NCI-H187 treated with DMSO at 0.1 percent for 48 hours (cell line): Measurements from ENCODE around the gene NR5A1.

Experiments
- DNase-seq: peaks from one replicate; lab custom pipeline; 2025; lab: John Stamatoyannopoulos, UW

Gene NR5A1

DNA sequence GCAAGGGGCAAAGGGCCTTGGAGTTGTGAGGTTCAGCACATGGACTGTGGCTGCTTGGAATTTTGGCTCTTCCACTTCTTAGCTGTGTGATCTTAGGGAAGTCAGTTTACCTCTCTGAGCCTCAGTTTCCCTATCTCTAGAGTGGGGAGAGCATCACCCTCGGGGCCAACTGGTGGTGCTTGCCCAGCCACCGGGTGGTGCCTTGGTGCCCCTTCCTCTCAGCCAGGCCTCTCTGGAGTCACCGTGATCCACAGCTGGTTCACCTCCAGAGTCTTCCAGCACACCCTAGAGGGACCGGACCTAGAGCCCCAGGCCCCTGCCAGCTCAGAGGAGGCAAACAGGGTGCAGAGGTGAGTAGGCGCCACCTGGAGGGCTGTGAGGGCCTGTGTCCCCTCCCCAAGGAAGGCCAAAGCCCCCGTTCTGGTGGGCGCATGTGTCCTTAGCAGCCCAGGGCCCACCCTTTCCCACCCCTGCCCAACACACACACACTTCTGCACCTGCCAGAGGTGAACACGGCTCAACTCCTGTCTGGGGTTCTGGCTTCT, 49.2 kb downstream of the NR5A1 start:
- no peak for DNase-seq

DNA sequence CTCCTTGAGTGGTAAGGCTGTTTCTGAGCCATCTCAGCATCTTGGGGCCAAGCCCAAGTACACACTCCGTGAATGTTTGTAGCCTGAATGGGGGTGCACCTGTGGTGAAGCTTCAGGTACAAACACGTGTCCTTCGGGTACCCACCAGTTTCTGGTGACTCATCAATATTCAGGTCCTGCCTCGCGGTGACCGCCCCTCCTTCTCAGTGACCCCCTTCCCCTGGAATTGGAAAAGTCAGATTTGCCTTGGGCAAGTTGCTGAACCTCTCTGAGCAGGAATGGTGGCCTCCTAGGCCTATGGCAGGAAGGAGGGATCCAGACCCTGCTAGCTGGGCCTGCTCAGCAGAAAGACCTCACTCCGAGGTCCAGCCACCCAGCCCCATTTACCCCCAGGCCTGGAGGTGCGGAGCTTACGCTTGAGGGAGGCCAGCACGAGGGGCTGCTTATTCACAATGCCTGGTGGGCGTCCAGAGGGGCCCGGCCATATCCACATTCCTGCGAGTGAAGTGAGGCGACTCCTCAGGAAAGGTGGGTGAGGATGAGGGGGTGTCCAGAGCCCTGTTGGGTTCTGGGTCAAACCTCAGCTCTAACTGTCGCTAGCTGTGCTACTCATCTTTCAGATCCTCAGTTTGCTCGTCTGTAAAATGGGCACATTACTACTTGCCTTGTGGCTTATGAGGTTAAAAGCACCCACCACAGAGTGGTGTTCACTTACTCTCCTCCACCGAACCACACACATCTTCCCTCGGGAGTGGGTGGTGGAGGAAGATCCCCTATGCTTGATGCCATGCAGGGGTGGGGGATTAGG, 49.9 kb downstream of the NR5A1 start:
- DNase-seq = no peak

DNA sequence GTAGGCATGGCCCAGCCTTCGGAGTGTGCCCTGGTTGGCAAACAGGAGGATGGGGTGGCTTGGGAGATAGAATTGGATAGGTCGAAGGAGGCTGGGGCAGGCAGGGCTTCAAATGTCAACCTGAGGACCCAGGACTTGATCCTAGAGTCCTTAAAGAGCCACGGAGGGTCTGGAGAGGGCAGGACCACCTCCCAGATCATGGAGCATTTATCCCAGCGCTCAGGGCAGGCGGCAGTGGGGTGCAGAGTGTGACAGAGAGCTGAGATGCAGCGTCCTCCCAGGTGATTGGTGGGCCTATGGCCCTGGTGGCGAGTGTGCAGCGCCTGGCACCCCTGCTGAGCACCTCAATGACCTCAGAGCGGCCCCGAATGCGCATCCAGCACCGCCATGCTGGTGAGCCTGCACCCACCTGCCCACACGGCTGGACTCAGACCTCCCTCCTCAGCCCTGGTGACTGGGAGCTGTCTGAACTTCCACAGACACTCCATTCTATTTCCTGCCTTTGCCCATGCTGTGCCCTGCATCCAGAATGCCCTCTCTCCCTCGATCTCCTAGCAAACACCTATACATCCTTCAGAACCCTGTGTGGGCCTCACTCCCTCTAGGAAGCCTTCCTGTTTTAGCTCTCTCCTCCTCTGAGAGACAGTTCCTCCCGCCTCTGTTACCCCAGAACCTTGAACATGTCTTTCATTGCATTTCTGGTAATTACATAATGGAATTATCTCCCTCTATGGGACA, 50.7 kb downstream of the NR5A1 start:
- no peak for DNase-seq

DNA sequence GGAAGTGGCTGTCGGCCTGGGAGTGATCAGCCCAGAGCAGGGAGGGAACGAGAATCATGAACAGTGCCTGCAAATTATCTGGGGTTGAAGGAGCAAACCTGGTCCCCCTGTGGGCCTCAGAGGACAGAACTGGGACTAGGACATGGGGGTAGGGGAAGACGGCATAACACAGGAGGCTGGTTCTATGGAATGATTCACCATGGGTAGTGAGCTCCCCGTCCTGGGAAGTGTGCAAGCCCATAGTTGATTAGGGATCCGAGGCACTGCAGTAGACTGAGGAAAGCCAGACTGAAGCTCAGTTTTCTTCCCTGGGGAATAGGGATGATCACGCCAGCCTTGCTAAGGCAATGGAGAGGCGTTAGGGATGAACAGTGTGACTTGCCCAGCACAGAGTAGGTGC, 51.4 kb downstream of the NR5A1 start:
- no peak for DNase-seq

DNA sequence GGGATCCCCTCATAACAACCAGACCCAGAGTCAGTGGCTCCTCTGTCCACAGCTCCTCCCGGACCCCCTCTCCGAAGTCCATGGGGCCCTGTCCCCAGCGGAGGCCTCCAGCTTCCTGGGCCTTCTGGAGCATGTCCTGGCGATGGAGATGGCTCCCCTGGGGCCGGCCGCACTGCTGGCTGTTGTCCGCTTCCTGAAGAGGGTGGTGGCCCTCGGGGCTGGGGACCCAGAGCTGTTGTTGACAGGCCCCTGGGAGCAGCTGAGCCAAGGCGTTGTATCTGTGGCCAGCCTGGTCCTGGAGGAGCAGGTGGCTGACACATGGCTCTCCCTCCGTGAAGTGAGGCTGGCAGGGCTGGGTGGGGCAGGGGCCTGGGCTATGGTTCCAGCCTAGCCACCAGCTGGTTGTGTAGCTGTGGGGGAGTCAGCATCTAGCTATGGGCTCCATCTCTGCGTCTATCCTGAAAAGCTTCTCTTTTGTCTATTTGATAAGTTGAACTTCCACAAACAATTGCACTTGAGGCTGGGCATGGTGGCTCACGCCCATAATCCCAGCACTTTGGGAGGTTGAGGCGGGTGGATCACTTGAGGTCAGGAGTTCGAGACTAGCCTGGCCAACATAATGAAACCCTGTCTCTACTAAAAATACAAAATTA, 52.3 kb downstream of the NR5A1 start:
- DNase-seq = no peak

DNA sequence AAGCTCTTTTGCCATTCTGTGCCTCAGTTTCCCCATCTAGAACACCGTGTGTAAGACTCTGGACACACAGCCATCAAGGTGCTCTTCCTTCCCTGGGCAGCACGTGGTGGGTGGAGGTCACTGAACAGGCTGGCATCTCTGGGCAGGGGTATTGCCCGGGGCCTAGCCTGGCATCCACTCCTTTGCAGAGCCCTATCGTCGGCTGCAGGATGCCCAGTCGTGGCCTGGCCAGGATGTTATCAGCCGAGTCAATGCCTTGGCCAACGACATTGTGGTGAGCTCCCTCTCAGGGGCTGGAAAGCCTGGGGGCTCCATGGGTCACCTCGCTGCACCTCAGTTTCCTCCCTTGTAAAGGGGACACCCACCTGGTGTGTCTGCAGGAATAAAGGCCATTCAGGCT, 52.9 kb downstream of the NR5A1 start:
- DNase-seq = no peak

DNA sequence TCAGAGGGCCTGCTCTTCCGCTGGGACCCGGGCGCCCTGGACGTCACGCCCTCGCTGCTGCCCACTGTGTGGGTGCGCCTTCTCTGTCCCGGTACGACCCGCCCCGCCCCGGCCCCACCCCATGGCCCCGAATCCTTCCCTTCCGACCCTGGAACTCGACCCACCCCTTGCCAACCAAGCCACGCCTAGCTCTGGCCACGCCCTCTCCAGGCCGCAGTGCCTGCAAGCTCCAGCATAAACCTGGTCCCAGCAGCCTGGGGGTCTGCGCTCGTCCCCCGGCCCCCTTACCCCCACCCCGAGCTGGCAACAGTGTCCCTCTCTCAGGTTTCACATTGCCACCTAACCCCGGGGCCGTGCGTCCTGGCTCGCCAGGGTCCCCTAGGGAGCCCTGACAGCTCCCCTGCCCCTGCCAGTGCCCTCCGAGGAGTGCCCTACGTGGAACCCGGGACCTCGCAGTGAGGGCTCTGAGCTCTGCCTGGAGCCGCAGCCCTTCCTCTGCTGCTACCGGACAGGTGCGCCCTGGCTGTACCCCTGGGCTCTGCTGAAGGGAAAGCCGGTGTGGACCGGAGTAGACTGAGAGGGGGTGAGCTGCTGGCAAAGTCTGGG, 53.5 kb downstream of the NR5A1 start:
- no peak for DNase-seq

DNA sequence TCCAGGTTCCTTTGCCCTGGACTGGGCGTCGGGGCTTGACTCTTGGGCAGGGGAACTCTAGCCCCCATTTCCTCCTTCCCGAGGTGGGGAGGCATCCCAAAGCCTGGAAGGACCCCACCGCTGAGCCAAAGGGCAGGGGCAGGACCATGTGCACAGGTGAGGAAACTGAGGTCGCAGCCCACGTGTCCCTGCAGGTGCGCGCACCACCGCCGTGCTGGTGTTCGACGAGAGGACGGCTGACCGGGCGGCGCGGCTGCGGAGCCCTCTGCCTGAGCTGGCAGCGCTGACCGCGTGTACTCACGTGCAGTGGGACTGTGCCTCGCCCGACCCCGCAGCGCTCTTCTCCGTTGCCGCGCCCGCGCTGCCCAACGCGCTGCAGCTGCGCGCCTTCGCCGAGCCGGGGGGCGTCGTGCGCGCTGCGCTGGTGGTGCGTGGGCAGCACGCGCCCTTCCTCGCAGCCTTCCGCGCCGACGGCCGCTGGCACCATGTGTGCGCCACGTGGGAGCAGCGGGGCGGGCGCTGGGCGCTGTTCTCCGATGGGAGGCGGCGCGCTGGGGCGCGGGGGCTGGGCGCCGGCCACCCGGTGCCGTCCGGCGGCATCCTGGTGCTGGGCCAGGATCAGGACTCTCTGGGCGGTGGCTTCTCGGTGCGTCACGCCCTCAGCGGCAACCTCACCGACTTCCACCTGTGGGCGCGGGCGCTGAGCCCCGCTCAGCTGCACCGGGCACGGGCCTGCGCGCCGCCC, 54.2 kb downstream of the NR5A1 start:
- DNase-seq = no peak

DNA sequence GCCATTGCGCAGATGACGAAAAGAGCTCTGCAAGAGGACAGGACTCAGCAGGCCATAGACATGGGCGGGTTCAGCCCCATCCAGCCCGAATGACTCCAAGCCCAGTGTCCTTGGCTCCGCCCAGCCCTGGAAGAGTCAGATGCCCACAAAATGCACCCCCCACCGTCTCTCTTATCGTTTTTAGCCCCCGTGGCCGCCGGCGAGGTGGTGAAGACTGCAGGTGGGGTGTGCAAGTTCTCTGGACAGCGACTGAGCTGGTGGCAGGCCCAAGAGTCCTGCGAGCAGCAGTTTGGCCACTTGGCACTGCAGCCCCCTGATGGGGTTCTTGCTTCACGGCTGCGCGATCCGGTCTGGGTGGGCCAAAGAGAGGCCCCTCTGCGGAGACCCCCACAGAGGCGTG, 54.9 kb downstream of the NR5A1 start:
- no peak for DNase-seq

DNA sequence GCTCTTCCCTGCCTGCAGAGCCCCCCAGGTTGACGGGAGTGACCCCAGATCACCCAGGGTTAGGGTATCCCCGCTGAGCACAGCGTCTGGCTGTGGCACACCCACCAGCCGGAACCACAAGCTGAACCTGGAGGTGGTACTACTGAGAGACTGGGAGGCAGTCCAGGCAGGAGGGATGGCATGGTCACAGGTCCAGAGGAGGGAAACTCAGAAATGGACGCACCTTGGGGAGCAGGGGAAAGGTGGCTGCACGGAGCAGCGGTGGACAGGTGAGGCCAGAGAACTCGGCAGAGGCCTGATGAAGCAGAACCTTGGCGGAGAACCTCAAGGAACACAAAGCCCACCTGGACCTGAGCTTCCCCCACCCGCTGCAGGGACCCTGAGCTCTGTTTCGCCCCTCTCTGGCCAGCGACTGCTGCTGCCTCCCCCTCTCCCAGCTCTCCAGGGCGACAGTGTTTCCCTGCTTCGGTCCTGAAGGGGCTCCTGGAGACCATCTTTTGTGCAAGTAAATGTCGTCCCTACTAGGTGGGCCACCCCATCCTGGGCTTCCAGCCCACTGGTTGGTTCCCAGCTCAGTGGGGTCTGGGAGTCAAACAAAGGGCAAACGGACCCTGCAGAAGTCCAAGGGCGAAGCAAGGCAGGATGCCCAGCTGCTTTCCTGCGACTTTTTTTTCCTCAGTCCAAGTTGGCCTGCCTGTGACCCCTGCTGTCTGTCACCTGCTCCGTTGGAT, 56.1 kb downstream of the NR5A1 start:
- DNase-seq = no peak

DNA sequence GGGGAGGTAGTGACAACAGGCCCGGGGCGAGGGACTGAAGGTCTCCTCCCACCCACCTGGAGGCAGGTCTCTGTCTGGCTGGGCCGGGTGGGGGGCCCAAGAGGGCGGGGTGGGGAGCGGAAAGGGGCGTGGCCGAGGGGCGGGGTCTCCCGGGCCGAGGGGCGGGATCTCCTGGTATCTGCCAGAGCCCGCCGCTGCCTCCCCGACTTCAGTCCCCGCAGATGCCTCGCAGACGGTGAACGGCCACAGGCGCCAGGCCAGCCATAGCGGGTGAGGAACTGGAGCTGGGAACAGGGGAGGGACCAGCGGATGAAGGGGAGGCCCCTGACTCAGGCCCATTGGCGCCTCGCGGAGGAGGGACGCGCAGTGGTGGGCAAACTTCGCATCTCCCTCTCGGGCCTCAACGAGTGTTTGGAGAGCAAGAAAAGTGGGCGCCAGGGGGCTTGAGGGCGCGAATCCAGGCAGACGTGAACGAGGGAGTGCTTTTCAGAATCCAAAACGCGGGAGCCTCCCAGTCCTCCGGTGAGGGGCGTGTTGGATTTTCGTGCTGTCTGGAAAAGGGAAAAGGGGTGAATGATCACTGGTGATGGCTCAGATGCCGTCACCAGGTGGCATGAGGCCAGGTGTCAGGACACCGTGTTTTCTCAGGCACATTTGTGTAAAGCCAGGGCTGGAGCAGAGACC, 56.8 kb downstream of the NR5A1 start, which contains the start of gene ADGRD2:
TSS of gene ADGRD2 (plus strand) at position 211 of the 684 bp plus-strand sequence. CDS start 1,216 bp downstream, outside the sequence.
- DNase-seq = no peak

DNA sequence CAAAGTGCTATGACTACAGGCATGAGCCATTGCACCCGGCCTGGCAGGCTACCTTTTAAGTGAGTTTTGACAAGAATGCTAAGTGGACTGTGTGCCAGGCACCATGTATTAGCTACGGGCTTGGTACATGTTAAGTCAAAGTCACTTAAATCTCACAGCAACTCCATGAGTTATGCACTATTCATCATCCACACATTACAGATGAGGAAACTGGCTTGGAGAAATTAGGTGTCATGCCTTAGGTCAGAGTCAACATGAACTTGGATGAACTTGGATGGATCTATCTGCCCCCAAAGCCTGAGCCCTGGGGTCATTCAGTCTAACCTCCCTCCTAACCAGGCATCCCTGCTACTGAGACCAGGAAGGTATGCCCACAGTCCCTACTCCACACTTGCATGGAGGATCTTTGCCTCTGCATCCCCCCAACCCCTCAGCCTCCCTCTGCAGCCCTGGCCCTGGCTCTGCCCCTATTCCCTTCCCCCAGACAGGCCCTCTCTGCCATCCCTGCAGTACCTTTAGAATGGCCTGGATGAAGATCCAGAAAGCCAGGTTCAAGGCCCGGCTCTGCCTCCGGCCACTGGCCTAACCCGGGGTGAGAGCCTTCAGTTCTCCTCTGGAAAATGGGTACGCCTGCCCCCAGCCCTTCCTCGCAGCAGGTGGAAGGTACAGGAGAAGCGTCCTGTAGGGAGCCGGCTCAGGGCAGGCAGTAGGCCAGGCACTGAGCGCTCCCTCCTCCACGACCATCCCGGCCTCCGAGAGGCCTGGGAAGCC, 57.6 kb downstream of the NR5A1 start:
- no peak for DNase-seq

DNA sequence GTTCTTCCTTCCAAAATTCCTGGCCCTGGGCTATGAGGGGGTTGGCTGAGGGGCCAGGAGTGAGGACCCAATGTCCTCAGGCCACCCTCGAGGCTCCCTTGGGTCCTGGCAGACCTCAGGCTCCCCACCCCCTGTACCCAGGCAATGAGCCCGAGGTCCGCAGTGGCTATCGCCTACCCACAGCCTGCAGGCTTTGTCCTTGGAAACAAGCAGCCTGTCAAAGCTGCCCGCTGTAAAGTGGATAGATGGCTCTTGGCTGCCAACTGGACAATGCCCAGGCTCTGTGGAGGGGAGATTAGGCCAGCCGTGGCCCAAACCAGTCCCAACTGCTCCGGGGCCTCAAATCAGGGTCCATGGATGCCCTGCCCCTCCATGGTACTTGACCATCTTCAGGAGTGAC, 59.2 kb downstream of the NR5A1 start:
- no peak for DNase-seq

DNA sequence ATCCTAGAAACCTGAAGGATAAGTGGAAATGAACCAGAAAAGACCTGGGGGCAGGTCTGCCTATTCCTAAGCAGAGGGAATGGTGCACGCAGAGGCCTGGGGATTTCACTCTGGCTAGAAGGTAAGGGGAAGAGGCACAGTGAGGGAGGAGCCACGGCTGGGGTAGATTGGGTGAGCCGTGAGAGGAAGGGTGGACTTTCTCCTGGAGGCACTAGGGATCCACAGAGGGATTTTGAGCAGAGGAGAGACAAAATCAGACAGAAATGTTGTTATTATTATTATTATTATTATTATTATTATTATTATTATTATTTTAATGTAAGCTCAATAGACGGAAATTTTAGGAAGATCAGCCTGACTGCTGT, 59.9 kb downstream of the NR5A1 start:
- no peak for DNase-seq

DNA sequence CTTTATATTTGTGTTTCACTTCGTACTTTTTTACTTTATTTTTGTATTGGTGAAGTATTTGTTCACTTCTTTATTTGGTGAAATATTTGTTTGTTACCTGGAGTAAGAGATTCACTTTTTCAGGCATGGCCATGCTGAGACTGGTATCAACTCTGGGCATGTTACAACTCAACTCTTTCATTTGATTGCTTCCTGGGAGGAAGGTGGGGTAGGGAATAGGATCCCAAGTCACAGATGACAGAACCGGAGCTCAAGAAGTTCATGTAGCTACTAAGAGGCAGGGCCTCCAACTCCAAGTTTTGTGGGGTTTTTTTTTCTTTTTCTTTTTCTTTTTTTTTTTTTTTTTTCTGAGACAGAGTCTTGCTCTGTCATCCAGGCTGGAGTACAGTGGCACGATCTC, 63.0 kb downstream of the NR5A1 start:
- DNase-seq = no peak

DNA sequence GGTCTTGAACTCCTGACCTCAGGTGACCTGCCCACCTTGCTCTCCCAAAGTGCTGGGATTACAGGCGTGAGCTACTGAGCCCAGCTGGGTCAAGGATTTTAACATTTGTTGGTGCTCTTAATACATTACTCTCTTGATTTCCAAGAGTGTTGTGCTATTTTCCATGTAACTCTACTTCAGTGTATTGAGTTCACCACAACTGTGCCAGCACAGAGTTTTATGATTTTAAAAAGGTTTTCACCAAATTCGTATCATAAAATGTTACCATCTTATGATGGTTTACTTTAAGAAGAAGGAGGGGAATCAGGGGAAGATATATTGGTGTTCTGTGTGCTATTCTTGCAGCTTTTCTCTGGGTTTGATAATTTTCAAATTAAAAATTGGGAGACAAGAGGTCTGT, 63.6 kb downstream of the NR5A1 start:
- DNase-seq = no peak

DNA sequence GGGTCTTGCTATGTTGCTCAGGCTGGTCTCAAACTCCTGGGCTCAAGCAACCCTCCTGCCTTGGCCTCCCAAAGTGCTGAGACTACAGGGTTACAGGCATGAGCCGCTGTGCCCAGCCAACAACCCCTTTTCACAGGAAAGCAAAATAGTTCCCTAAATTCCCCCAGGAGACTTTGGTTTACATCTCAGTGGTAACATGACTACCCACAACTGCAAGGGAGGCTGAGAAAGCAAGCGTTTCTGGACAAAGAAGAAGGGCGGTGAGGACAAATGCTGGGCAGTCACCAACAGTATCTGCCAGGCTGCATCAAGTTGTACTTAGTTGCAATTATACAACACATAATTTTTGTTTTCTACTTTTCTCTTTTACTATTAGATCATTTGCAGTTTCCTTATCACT, 64.4 kb downstream of the NR5A1 start:
- no peak for DNase-seq

DNA sequence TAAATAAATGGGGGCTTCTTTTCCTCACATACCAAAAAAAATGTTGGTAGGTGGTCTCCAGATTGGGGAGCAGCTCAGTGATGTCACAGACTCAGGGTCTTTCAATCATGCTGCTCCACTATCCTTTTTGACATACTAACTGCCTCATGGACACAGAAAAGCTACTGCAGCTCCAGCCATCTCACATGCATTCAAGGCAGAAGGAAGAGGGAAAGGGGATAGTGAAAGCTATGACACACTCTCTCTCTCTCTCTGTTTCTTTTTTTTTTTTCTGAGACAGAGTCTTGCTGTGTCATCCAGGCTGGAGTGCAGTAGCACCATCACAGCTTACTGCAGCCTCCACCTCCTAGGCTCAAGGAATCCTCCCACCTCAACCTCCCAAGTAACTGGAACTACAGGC, 64.8 kb downstream of the NR5A1 start:
- no peak for DNase-seq

DNA sequence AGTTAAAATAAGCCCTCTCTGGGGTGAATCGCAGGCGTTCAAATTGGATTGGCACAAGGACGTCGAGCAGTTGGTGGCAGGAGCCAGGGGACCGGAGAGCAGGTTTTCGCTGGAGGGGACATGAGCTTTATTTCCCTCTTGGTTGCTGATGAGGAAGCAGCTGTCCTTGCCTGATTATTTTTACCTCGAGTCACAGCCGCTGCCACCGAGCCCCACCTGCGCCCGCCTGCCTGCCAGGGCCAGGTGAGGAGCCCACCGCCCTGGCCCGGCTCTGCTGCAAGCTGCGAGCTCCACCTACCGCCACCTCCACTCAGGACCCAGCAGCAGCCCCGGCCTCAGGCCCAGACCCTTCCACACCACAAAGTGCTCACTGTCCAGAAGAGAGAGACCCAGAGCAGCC, 65.9 kb downstream of the NR5A1 start:
- no peak for DNase-seq

DNA sequence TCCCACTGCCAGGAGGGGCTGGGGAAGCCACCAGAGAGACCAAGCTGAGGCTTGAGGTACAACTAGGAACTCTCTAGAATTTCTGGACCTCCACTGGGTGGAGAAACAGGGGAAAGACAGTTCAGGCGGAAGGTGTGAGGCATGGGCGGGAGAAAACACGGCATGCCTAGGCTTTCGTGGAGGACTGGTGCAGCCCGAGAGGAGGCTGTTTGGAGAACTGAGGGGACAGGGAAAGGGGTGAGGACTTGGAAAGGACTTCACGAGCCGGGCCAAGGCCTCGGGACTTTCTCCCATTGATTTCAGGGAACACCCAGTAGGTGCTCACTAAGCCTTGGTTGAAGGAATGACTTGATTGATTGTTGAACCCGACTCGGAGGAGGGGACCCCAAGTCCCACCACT, 66.4 kb downstream of the NR5A1 start:
- no peak for DNase-seq
